RWPE2 (cell line): Measurements from ENCODE around the gene ZNF319.
"Not testable (repeated sequence)": the region's sequence is repeated elsewhere in the genome, so short reads cannot be mapped to it uniquely, and the experiment has no call there.

Source experiments
- ATAC-seq: fragments of 200-7000 bp; cut with Tn5 transposase; 3 replicates; pipeline ENCODE4 v1.9.1; 2021; ENCODE audit warnings: low read depth
- DNase-seq: peaks from one replicate; pipeline ENCODE4 v3.0.0-alpha.2; 2020; ENCODE audit warnings: low spot score
- H3K27ac ChIP-seq: fragments of 450-650 bp; 2 replicates; pipeline ENCODE4 v1.5.1; 2017; ENCODE audit warnings: mild to moderate bottlenecking; ENCODE audit not compliant: poor library complexity, severe bottlenecking
- H3K27me3 ChIP-seq: fragments of 250-450 bp; sonication (Bioruptor Pico); 2 replicates; pipeline ENCODE4 v1.5.1; 2021; ENCODE audit warnings: mild to moderate bottlenecking, moderate library complexity; ENCODE audit not compliant: insufficient read depth, poor library complexity, severe bottlenecking
- H3K36me3 ChIP-seq: fragments of 250-450 bp; sonication (Bioruptor Pico); 2 replicates; pipeline ENCODE4 v1.5.1; 2020; ENCODE audit warnings: low read depth, mild to moderate bottlenecking, moderate library complexity
- H3K4me1 ChIP-seq: fragments of 250-450 bp; sonication (Bioruptor Pico); 2 replicates; pipeline ENCODE4 v1.5.1; 2021; ENCODE audit warnings: mild to moderate bottlenecking, moderate library complexity; ENCODE audit not compliant: insufficient read depth, poor library complexity, severe bottlenecking
- H3K4me3 ChIP-seq: fragments of 250-450 bp; sonication (Bioruptor Pico); 2 replicates; pipeline ENCODE4 v1.5.1; 2021; ENCODE audit warnings: mild to moderate bottlenecking, moderate library complexity; ENCODE audit not compliant: severe bottlenecking
- H3K9me3 ChIP-seq: fragments of 250-450 bp; sonication (Bioruptor Pico); 2 replicates; pipeline ENCODE4 v1.5.1; 2021; ENCODE audit warnings: mild to moderate bottlenecking, moderate library complexity; ENCODE audit not compliant: severe bottlenecking
- CTCF ChIP-seq: fragments of 450-650 bp; IDR thresholded peaks from one replicate; pipeline ENCODE4 v1.5.1; 2017; ENCODE audit warnings: mild to moderate bottlenecking, moderate library complexity; ENCODE audit not compliant: poor library complexity, severe bottlenecking

ZNF319 gene

GRCh38 chr16:57979006-57979585 lies 21.4 kb downstream of the ZNF319 start:
- no peak for TF ChIP-seq CTCF
- Histone ChIP-seq H3K27me3 (no peaks in the 10 kb centered on the region), H3K36me3 (no peaks in the 10 kb centered on the region), H3K4me3 (no peak overlapping the region), H3K27ac (no peak overlapping the region), H3K4me1 (no peaks in the 10 kb centered on the region), H3K9me3 (no peaks in the 10 kb centered on the region)
- ATAC-seq: no peak
- DNase-seq: no peak

GRCh38 chr16:57978070-57978465 lies 22.4 kb downstream of the ZNF319 start:
- not testable (repeated sequence) for H3K4me3 ChIP-seq, H3K36me3 ChIP-seq, ATAC-seq, H3K27ac ChIP-seq, H3K4me1 ChIP-seq, H3K9me3 ChIP-seq, DNase-seq, H3K27me3 ChIP-seq

- H3K27me3 ChIP-seq: no peaks in the 10 kb centered on the region
- no peak for TF ChIP-seq CTCF
- ATAC-seq (0 out of 3 replicates have a peak, but pooled peaks have one; percentile 37), DNase-seq (no peak)
- no peak overlapping the region for H3K4me3 ChIP-seq
- H3K4me1 ChIP-seq: no peaks in the 10 kb centered on the region
- H3K36me3 ChIP-seq: no peaks in the 10 kb centered on the region
- H3K9me3 ChIP-seq: no peaks in the 10 kb centered on the region
- no peak overlapping the region for H3K27ac ChIP-seq
Observed at GRCh38 chr16:57977418-57978069, 22.9 kb downstream of the ZNF319 start.

GRCh38 chr16:57976331-57976796 lies 24.1 kb downstream of the ZNF319 start:
- H3K36me3 ChIP-seq: no peaks in the 10 kb centered on the region
- no peak for DNase-seq
- H3K4me1 ChIP-seq: no peaks in the 10 kb centered on the region
- H3K4me3 ChIP-seq: no peak overlapping the region
- ATAC-seq: peak; percentile 74
- H3K27ac ChIP-seq: no peak overlapping the region
- no peaks in the 10 kb centered on the region for H3K9me3 ChIP-seq
- H3K27me3 ChIP-seq: no peaks in the 10 kb centered on the region
- no peak for TF ChIP-seq CTCF

- TF ChIP-seq CTCF: no peak
- no peak overlapping the region for H3K27ac ChIP-seq
- no peak for ATAC-seq
Observed at GRCh38 chr16:57972306-57972705, 28.2 kb downstream of the ZNF319 start.

More at GRCh38 chr16:57972306-57972705, 28.2 kb downstream of the ZNF319 start:
- Histone ChIP-seq H3K36me3 (no peaks in the 10 kb centered on the region), H3K9me3 (no peaks in the 10 kb centered on the region), H3K27me3 (no peaks in the 10 kb centered on the region), H3K4me1 (no peaks in the 10 kb centered on the region), H3K4me3 (no peak overlapping the region)
- no peak for DNase-seq
